ENCODE results near the gene ESRRG.

- no peak for TF ChIP-seq EP300 (conservative IDR thresholded peaks at IDR 0.05; ENCODE audit: poor library complexity, severe bottlenecking)
- TF ChIP-seq, protein P1, sequence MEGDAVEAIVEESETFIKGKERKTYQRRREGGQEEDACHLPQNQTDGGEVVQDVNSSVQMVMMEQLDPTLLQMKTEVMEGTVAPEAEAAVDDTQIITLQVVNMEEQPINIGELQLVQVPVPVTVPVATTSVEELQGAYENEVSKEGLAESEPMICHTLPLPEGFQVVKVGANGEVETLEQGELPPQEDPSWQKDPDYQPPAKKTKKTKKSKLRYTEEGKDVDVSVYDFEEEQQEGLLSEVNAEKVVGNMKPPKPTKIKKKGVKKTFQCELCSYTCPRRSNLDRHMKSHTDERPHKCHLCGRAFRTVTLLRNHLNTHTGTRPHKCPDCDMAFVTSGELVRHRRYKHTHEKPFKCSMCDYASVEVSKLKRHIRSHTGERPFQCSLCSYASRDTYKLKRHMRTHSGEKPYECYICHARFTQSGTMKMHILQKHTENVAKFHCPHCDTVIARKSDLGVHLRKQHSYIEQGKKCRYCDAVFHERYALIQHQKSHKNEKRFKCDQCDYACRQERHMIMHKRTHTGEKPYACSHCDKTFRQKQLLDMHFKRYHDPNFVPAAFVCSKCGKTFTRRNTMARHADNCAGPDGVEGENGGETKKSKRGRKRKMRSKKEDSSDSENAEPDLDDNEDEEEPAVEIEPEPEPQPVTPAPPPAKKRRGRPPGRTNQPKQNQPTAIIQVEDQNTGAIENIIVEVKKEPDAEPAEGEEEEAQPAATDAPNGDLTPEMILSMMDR (IDR thresholded peaks at IDR 0.05; ENCODE audit: poor library complexity, severe bottlenecking), result no peak
- TF ChIP-seq POLR2AphosphoS5 (IDR thresholded peaks at IDR 0.05), result no peak
- no peak for TF ChIP-seq TAF1 (IDR thresholded peaks at IDR 0.05; ENCODE audit: low read depth)
- TF ChIP-seq EZH2 (IDR thresholded peaks at IDR 0.05; ENCODE audit: borderline replicate concordance, insufficient read depth, low read length, poor library complexity, severe bottlenecking), result no peak
These were observed 32.6 kb downstream of the ESRRG start for GRCh38 chr1:216690603-216691002.
